ENCODE results near the gene SELP. TPM values are rescaled to one million over a fixed set of nuclear protein-coding genes. Genes with fewer than 3 reads are reported as not detected.

SELP gene
- total RNA-seq, 2 donors from 2014 or later: 13.7 to 16.7 TPM

DNA sequence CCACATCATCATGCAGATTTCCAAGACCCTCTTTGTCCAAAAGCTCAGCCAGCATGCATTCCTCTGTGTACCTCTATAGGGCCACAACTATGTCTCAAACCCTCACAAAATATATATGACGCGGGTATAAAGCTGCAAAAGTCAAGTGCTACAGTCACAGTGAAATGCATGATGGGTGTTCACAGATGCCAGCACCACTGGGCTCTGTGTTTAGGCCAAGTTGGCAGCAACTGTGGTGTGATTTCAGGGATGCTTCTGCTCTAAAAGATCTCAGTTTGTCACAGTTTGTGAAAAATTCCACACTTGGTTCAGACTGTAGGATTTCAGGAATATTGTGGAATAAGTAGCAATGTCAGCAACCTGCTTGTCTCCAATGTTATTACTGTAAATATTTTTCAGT lies 23.9 kb upstream of the SELP start:
- no peak for DNase-seq (ENCODE audit: low spot score)
- Histone ChIP-seq H3K4me1 (no peaks in the 10 kb centered on the region), H3K27me3 (no peaks in the 10 kb centered on the region), H3K27ac (no peak overlapping the region), H3K9me3 (no peaks in the 10 kb centered on the region), H3K4me3 (no peak overlapping the region), H3K36me3 (no peaks in the 10 kb centered on the region)
- TF ChIP-seq, protein P1, sequence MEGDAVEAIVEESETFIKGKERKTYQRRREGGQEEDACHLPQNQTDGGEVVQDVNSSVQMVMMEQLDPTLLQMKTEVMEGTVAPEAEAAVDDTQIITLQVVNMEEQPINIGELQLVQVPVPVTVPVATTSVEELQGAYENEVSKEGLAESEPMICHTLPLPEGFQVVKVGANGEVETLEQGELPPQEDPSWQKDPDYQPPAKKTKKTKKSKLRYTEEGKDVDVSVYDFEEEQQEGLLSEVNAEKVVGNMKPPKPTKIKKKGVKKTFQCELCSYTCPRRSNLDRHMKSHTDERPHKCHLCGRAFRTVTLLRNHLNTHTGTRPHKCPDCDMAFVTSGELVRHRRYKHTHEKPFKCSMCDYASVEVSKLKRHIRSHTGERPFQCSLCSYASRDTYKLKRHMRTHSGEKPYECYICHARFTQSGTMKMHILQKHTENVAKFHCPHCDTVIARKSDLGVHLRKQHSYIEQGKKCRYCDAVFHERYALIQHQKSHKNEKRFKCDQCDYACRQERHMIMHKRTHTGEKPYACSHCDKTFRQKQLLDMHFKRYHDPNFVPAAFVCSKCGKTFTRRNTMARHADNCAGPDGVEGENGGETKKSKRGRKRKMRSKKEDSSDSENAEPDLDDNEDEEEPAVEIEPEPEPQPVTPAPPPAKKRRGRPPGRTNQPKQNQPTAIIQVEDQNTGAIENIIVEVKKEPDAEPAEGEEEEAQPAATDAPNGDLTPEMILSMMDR (IDR thresholded peaks at IDR 0.05): no peak

DNA sequence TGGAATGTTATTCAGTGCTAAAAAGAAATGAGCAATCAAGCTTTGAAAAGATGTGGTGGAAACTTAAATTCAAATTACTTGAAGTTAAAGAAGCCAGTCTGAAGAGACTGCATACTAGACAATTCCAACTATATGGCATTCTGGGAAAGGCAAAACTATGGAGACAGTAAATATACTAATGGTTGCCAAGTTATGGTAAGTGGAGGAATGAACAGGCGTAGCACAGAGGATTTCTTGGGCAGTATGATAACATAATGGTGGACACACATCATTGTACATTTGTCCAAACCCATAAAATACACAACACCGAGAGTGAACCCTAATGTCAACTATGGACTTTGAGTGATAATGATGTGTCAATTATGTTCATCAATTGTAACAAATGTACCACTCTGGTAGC lies 21.1 kb upstream of the SELP start:
- no peaks in the 10 kb centered on the region for H3K4me1 ChIP-seq
- no peak overlapping the region for H3K4me3 ChIP-seq
- DNase-seq (ENCODE audit: low spot score): no peak
- H3K27ac ChIP-seq: no peak overlapping the region
- no peaks in the 10 kb centered on the region for H3K27me3 ChIP-seq
- H3K36me3 ChIP-seq: no peaks in the 10 kb centered on the region
- TF ChIP-seq, protein P1 (IDR thresholded peaks at IDR 0.05): no peak
- no peaks in the 10 kb centered on the region for H3K9me3 ChIP-seq

DNA sequence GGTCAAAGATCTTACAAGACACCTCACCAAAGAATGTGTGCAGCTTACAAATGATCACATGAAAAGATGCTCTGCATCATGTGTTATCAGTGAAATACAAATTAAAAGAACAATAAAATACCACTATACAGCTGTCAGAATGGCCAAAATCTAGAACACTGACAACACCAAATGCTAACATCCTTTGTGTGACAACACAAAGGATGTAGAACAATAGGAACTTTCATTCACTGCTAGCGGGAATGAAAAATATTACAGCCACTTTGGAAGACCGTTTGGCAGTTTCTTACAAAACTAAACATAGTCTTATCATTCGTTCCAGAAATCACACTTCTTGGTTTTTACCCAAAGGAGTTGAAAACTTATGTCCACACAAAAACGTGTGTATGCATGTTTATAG lies 20.6 kb upstream of the SELP start:
- no peaks in the 10 kb centered on the region for H3K9me3 ChIP-seq
- H3K4me1 ChIP-seq: no peaks in the 10 kb centered on the region
- H3K27me3 ChIP-seq: no peaks in the 10 kb centered on the region
- no peak overlapping the region for H3K4me3 ChIP-seq
- TF ChIP-seq, protein P1 (IDR thresholded peaks at IDR 0.05): no peak
- H3K36me3 ChIP-seq: no peaks in the 10 kb centered on the region
- DNase-seq (ENCODE audit: low spot score): no peak
- no peak overlapping the region for H3K27ac ChIP-seq

DNA sequence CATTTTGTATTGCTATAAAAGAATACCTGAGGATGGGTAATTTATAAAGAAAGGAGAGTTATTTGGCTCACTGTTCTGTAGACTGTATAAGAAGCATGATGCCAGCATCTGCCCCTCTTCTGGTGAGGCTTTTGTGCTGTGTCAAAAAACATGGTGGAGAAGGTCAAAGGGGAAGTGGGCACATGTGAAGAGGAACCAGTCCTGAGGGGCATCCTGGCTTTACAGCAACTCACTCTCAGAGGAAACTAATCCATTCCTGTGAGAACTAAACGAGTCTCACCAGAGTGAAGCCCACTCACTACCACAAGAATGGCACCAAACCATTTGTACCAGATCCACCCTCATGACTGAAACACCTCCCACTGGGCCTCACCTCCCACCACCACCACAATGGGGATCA lies 18.8 kb upstream of the SELP start:
- no peaks in the 10 kb centered on the region for H3K27me3 ChIP-seq
- no peaks in the 10 kb centered on the region for H3K9me3 ChIP-seq
- no peaks in the 10 kb centered on the region for H3K4me1 ChIP-seq
- no peak for DNase-seq (ENCODE audit: low spot score)
- H3K4me3 ChIP-seq: no peak overlapping the region
- H3K36me3 ChIP-seq: no peaks in the 10 kb centered on the region
- TF ChIP-seq, protein P1 (IDR thresholded peaks at IDR 0.05): no peak
- H3K27ac ChIP-seq: no peak overlapping the region

DNA sequence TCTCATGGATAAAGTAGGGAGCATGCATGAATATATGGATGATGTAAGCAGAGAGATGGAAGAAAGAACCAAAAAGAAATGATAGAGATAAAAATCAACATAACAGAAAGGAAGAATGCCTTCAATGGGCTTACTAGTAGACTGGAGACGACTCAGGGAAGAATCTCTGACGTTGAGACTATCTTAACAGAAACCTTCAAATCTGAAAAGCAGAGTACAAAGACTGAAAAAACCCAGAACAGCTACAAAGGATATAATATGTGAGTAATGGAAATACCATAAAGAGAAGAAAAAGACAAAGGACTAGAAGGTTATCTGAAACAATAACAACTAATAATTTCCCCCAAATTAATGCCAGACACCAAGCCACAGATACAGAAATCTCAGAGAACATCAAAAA lies 18.3 kb upstream of the SELP start:
- TF ChIP-seq, protein P1 (IDR thresholded peaks at IDR 0.05): no peak
- Histone ChIP-seq H3K36me3 (no peaks in the 10 kb centered on the region), H3K9me3 (no peaks in the 10 kb centered on the region), H3K4me1 (no peaks in the 10 kb centered on the region), H3K4me3 (no peak overlapping the region), H3K27ac (no peak overlapping the region), H3K27me3 (no peaks in the 10 kb centered on the region)
- no peak for DNase-seq (ENCODE audit: low spot score)

DNA sequence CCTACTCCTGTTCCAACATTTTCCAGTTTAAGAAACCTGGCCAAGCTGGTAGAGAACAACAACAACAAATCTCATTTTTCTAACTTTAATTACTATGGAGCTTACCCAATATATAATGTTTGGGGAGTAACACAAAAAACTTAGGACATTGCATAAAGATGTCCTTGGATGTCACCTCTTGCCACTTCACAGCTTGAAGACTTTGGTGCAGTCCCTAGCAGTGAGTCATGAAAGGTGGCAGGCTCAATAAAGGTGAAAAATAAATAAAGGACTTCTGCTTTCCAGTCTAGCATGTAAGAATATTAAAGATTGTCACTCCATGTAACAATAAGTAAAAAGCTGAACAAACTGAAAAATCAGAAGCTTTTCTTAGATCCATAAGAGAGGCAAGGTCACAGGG lies 17.6 kb upstream of the SELP start:
- no peaks in the 10 kb centered on the region for H3K36me3 ChIP-seq
- TF ChIP-seq, protein P1 (IDR thresholded peaks at IDR 0.05): no peak
- no peaks in the 10 kb centered on the region for H3K4me1 ChIP-seq
- H3K4me3 ChIP-seq: no peak overlapping the region
- no peak for DNase-seq (ENCODE audit: low spot score)
- no peaks in the 10 kb centered on the region for H3K9me3 ChIP-seq
- H3K27ac ChIP-seq: no peak overlapping the region
- no peaks in the 10 kb centered on the region for H3K27me3 ChIP-seq

Data from right atrium auricular region (tissue), 2 donors.